Hepatocyte (in vitro differentiated cells): ENCODE data around the gene INPP5K. TPM values are rescaled to one million over a fixed set of nuclear protein-coding genes. Genes with fewer than 3 reads are reported as not detected.

Source experiments
- DNase-seq: peaks from one replicate; pipeline ENCODE4 v3.0.0-alpha.2; 2016; ENCODE audit warnings: low spot score
- H2AFZ ChIP-seq: fragments of 200-600 bp; sonication (generic); 2 replicates; pipeline ENCODE4 v1.6.0; 2016; ENCODE audit warnings: antibody characterized with exemption, mild to moderate bottlenecking
- H3K27ac ChIP-seq: fragments of 200-600 bp; sonication (generic); 2 replicates; pipeline ENCODE4 v1.5.1; 2016; ENCODE audit warnings: mild to moderate bottlenecking
- H3K27me3 ChIP-seq: fragments of 200-600 bp; sonication (generic); 2 replicates; pipeline ENCODE4 v1.6.1; 2016
- H3K36me3 ChIP-seq: fragments of 200-600 bp; sonication (generic); replicated peaks from 2 replicates; pipeline ENCODE4 v1.5.1; 2016; ENCODE audit warnings: low read depth; ENCODE audit not compliant: insufficient read depth
- H3K4me1 ChIP-seq: fragments of 200-600 bp; sonication (generic); 2 replicates; pipeline ENCODE4 v1.5.1; 2016; ENCODE audit warnings: mild to moderate bottlenecking, moderate library complexity; ENCODE audit not compliant: insufficient read depth
- H3K4me2 ChIP-seq: fragments of 200-600 bp; sonication (generic); 2 replicates; pipeline ENCODE4 v1.6.0; 2016
- H3K4me3 ChIP-seq: fragments of 200-600 bp; sonication (generic); 2 replicates; pipeline ENCODE4 v1.5.1; 2016; ENCODE audit warnings: mild to moderate bottlenecking
- H3K79me2 ChIP-seq: fragments of 200-600 bp; sonication (generic); 2 replicates; pipeline ENCODE4 v1.6.0; 2017; ENCODE audit warnings: mild to moderate bottlenecking
- H3K9me2 ChIP-seq: fragments of 200-600 bp; sonication (generic); replicated peaks from 2 replicates; pipeline ENCODE4 v1.6.0; 2017; ENCODE audit warnings: mild to moderate bottlenecking; ENCODE audit not compliant: insufficient read depth
- H3K9me3 ChIP-seq: fragments of 200-600 bp; sonication (generic); 2 replicates; pipeline ENCODE4 v1.5.1; 2016; ENCODE audit warnings: low read depth, mild to moderate bottlenecking
- H4K20me1 ChIP-seq: fragments of 200-600 bp; sonication (generic); 2 replicates; pipeline ENCODE4 v1.6.0; 2016; ENCODE audit warnings: mild to moderate bottlenecking; ENCODE audit not compliant: insufficient read depth, poor library complexity, severe bottlenecking
- CTCF ChIP-seq: fragments of 200-600 bp; sonication (generic); IDR thresholded peaks from 2 replicates; pipeline ENCODE4 v1.5.1; 2016; ENCODE audit warnings: antibody characterized with exemption, mild to moderate bottlenecking; ENCODE audit not compliant: poor library complexity
- EZH2 ChIP-seq: fragments of 200-600 bp; sonication (generic); IDR thresholded peaks from 2 replicates; pipeline ENCODE4 v1.6.1; 2016; ENCODE audit warnings: antibody characterized with exemption, mild to moderate bottlenecking, borderline replicate concordance
- EZH2phosphoT487 ChIP-seq: fragments of 200-600 bp; sonication (generic); IDR thresholded peaks from one replicate; pipeline ENCODE4 v1.6.1; 2018; ENCODE audit warnings: antibody characterized with exemption, mild to moderate bottlenecking, low read depth, moderate library complexity; ENCODE audit not compliant: unreplicated experiment, severe bottlenecking
- WGBS: methylation state at CpG from one replicate; pipeline ENCODE4 v1.1.6; 2016; ENCODE audit warnings: low lambda C conversion rate; ENCODE audit errors: missing lambda C conversion rate; 5-methylcytosine and 5-hydroxymethylcytosine counted together
- polyA plus RNA-seq: library from polyadenylated mRNA; unstranded; fragments of >200 nt; fragmentation: Nextera tagmentation; extraction: Ambion mirVana; gene quantifications from 2 replicates; pipeline ENCODE4 v1.2.1, GENCODE V29; 2016
- total RNA-seq: library from RNA; depleted of rRNA; stranded (reverse); fragments of >200 nt; gene quantifications from 2 replicates; pipeline ENCODE4 v1.2.3, GENCODE V29; 2014

The INPP5K gene
- total and polyA plus RNA-seq, 2 experiments from 2014 or later, result 34.7 to 40.4 TPM

- peaks cover 39% of the 10 kb centered on the region for H3K79me2 ChIP-seq
- 14% methylated on average over 9 of the region's 19 CpGs for WGBS
- peaks cover 32% of the 10 kb centered on the region for H3K4me1 ChIP-seq
- DNase-seq, result peak; percentile 87
- no peaks in the 10 kb centered on the region for H3K27me3 ChIP-seq
- peak overlapping the region; percentile 66 for H2AFZ ChIP-seq
- peak overlapping the region; percentile 99 for H3K4me2 ChIP-seq
- peak overlapping the region; percentile 91 for H3K4me3 ChIP-seq
- H4K20me1 ChIP-seq, result no peaks in the 10 kb centered on the region
- peak overlapping the region; percentile 99 for H3K27ac ChIP-seq
- no peaks in the 10 kb centered on the region for H3K9me3 ChIP-seq
- no peaks in the 10 kb centered on the region for H3K36me3 ChIP-seq
- TF ChIP-seq EZH2phosphoT487, result no peak
- TF ChIP-seq EZH2, result no peak
- no peak for TF ChIP-seq CTCF
- H3K9me2 ChIP-seq, result no peaks in the 10 kb centered on the region
Observed at GRCh38 chr17:1484676-1485422, 31.6 kb downstream of the INPP5K start.

GRCh38 chr17:1484060-1484535 is 32.3 kb downstream of the INPP5K start:
- no peak for DNase-seq
- no peak for TF ChIP-seq CTCF
- TF ChIP-seq EZH2, result no peak
- TF ChIP-seq EZH2phosphoT487, result no peak
- Histone ChIP-seq H2AFZ (no peak overlapping the region), H3K4me1 (peaks cover 24% of the 10 kb centered on the region), H4K20me1 (no peaks in the 10 kb centered on the region), H3K27ac (peak overlapping the region; percentile 99), H3K4me3 (no peak overlapping the region), H3K27me3 (no peaks in the 10 kb centered on the region), H3K9me3 (no peaks in the 10 kb centered on the region), H3K36me3 (no peaks in the 10 kb centered on the region), H3K4me2 (peak overlapping the region; percentile 99), H3K9me2 (no peaks in the 10 kb centered on the region), H3K79me2 (peaks cover 31% of the 10 kb centered on the region)
- 96% methylated on average over 29 of the region's 29 CpGs for WGBS

- no peak for TF ChIP-seq EZH2phosphoT487
- TF ChIP-seq CTCF, result no peak
- TF ChIP-seq EZH2, result no peak
- WGBS, result 88% methylated on average over 16 of the region's 20 CpGs
- H2AFZ ChIP-seq, result no peak overlapping the region
- no peaks in the 10 kb centered on the region for H3K27me3 ChIP-seq
- DNase-seq, result no peak
- H3K9me3 ChIP-seq, result no peaks in the 10 kb centered on the region
- peaks cover 25% of the 10 kb centered on the region for H3K79me2 ChIP-seq
- H3K4me1 ChIP-seq, result peaks cover 16% of the 10 kb centered on the region
- H3K36me3 ChIP-seq, result no peaks in the 10 kb centered on the region
- H3K9me2 ChIP-seq, result no peaks in the 10 kb centered on the region
- no peak overlapping the region for H3K4me2 ChIP-seq
- no peak overlapping the region for H3K27ac ChIP-seq
- no peak overlapping the region for H3K4me3 ChIP-seq
- H4K20me1 ChIP-seq, result no peaks in the 10 kb centered on the region
Observed at GRCh38 chr17:1482680-1483079, 33.7 kb downstream of the INPP5K start.
